ENCODE data around the gene RFXANK. TPM values are rescaled to one million over a fixed set of nuclear protein-coding genes. Genes with fewer than 3 reads are reported as not detected.

The RFXANK gene
- total RNA-seq, 1 donor from 2014 or later = 61.6 TPM

DNA sequence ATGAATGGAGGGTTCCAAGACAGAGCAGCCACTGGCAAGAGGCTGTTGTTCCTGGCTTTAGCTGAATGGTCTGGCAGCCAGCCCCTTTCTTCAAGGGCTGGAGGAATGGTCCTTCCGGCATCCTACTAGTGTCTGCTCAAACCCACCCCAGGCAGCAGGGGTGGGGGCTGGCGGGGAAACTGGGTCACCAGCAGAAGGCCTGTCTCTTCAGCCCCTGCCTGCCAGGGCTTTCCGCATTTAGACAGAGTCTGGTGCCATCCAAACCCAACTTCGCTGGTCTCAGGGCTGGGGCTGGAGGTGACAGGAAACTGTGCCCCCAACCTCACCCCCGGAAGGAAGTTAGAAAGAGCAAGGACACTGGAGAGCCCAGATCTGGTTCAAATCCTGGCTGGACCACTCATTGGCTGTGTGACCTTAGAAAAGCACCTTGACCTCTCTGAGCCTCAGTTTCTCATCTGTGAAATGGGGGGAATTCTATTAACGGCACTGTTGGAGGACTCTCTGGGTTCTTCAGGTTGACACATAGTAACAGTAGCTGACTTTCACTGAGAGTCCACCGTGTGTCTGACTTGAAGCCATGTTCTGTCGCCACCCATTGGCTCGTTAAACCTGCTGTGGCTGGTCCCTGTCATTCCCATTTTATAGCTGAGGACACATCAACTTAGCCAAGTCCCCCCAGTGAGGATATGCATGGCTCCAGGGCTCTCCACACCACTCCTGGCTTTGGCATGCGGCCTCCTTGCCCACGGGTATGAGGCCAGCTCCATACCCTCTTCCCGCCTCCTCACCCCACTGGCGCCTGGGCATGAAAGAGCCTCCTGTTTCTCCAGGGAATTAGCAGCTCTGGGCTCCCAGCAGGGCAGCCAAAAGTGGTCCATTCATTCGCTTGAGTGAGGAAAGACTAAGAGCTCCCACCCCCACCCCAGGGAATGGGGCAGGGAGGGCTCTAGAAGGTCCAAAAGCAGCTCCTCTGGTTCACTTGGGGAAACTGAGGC is 13.7 kb downstream of the RFXANK start:
- DNase-seq (ENCODE audit: extremely low spot score in 2 of 2) = no peak
- no peak overlapping the region for H3K4me3 ChIP-seq
- no peak for TF ChIP-seq CTCF (IDR thresholded peaks at IDR 0.05)
- TF ChIP-seq POLR2A (IDR thresholded peaks at IDR 0.05) = no peak
- no peak for TF ChIP-seq POLR2AphosphoS5 (IDR thresholded peaks at IDR 0.05; ENCODE audit: insufficient read depth in 1 of 2, low read depth in 1 of 2)
- H3K27me3 ChIP-seq = no peaks in the 10 kb centered on the region
- peaks cover 11% of the 10 kb centered on the region for H3K4me1 ChIP-seq
- no peaks in the 10 kb centered on the region for H3K36me3 ChIP-seq
- H3K9me3 ChIP-seq = no peaks in the 10 kb centered on the region
- intact Hi-C loops (cut with DNase I) = no loop called here
- no peak overlapping the region for H3K27ac ChIP-seq

- Histone ChIP-seq H3K9me3 (no peaks in the 10 kb centered on the region), H3K27me3 (peaks cover 7% of the 10 kb centered on the region), H3K36me3 (no peaks in the 10 kb centered on the region), H3K4me1 (peaks cover 9% of the 10 kb centered on the region), H3K4me3 (no peak overlapping the region), H3K27ac (no peak overlapping the region)
- no peak for DNase-seq (ENCODE audit: extremely low spot score in 2 of 2)
- no peak for TF ChIP-seq POLR2AphosphoS5 (IDR thresholded peaks at IDR 0.05; ENCODE audit: insufficient read depth in 1 of 2, low read depth in 1 of 2)
- TF ChIP-seq POLR2A (IDR thresholded peaks at IDR 0.05) = no peak
- TF ChIP-seq CTCF (IDR thresholded peaks at IDR 0.05) = no peak
- intact Hi-C loops (cut with DNase I) = no loop called here
These were observed 14.9 kb downstream of the RFXANK start for GRCh38 chr19:19206938-19207337.

DNA sequence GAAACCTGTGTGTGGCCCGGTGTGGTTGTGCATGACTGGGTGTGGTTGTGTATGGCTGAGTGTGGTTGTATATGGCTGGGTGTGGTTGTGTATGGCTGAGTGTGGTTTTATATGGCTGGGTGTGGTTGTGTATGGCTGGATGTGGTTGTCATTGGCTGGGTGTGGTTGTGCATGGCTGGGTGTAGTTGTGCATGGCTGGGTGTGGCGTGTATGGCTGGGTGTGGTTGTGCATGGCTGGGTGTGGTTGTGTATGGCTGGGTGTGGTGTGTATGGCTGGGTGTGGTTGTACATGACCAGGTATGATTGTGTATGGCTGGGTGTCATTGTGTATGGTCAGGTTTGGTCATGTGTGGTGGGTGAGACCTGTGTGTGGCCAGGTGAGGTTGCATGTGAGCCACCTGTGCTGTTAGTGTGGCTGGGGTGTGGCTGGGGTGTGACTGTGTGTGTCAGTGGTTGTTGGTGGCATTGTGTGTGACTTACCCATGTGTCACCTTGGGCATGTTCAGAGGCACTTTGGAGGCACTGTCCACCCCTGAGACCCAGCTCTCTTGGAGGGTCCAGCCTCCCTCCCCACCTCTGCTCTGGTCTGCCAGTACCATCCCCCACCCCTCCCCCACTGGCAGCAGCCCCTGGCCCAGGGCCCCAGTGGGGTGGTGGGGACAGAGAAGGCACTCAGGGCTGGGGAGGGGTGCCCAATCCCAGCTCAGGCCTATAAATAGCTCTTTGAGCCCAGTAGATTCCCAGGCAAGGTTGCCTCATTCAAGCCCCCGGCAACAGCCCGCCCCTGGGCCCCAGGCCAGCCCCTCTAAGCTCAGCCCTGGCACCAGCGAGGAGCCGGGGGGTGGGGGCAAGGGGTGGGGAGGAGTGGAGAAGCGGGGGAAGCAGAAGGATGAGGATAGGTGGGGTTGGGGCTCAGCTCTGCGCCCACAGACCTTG is 15.8 kb downstream of the RFXANK start:
- H3K36me3 ChIP-seq = no peaks in the 10 kb centered on the region
- no peak overlapping the region for H3K4me3 ChIP-seq
- H3K9me3 ChIP-seq = no peaks in the 10 kb centered on the region
- no peak for DNase-seq (ENCODE audit: extremely low spot score in 2 of 2)
- no peak overlapping the region for H3K27ac ChIP-seq
- TF ChIP-seq CTCF (IDR thresholded peaks at IDR 0.05) (no peak), POLR2A (IDR thresholded peaks at IDR 0.05) (no peak), POLR2AphosphoS5 (IDR thresholded peaks at IDR 0.05; ENCODE audit: insufficient read depth in 1 of 2, low read depth in 1 of 2) (no peak)
- intact Hi-C loops (cut with DNase I) = no loop called here
- H3K4me1 ChIP-seq = no peaks in the 10 kb centered on the region
- H3K27me3 ChIP-seq = peaks cover 7% of the 10 kb centered on the region

GRCh38 chr19:19209372-19209771 is 17.3 kb downstream of the RFXANK start:
- Histone ChIP-seq H3K9me3 (no peaks in the 10 kb centered on the region), H3K27ac (no peak overlapping the region), H3K27me3 (peaks cover 7% of the 10 kb centered on the region), H3K36me3 (no peaks in the 10 kb centered on the region), H3K4me1 (no peaks in the 10 kb centered on the region), H3K4me3 (no peak overlapping the region)
- intact Hi-C loops (cut with DNase I) = no loop called here
- TF ChIP-seq POLR2A (IDR thresholded peaks at IDR 0.05) (no peak), CTCF (IDR thresholded peaks at IDR 0.05) (no peak), POLR2AphosphoS5 (IDR thresholded peaks at IDR 0.05; ENCODE audit: insufficient read depth in 1 of 2, low read depth in 1 of 2) (no peak)
- no peak for DNase-seq (ENCODE audit: extremely low spot score in 2 of 2)

Data from vagina (tissue), 2 donors.